KMS-11 (cell line): ENCODE data around the gene AP5S1.
"Not testable (repeated sequence)": the region's sequence is repeated elsewhere in the genome, so short reads cannot be mapped to it uniquely, and the experiment has no call there.

Experiments
- H2AFZ ChIP-seq: fragments of 200-600 bp; sonication (generic); 2 replicates; pipeline ENCODE4 v1.6.1; 2016; ENCODE audit warnings: antibody characterized with exemption, mixed run types, low read depth
- H3K27ac ChIP-seq: fragments of 200-600 bp; sonication (generic); 2 replicates; pipeline ENCODE4 v1.6.1; 2016; ENCODE audit warnings: mild to moderate bottlenecking, mixed run types
- H3K27me3 ChIP-seq: fragments of 200-600 bp; sonication (generic); 2 replicates; pipeline ENCODE4 v1.6.1; 2017; ENCODE audit warnings: mild to moderate bottlenecking, low read depth, mixed run types, moderate library complexity; ENCODE audit not compliant: insufficient read depth
- H3K36me3 ChIP-seq: fragments of 200-600 bp; sonication (generic); 2 replicates; pipeline ENCODE4 v1.6.1; 2017; ENCODE audit warnings: mild to moderate bottlenecking, mixed run types; ENCODE audit not compliant: insufficient read depth
- H3K4me1 ChIP-seq: fragments of 200-600 bp; sonication (generic); 2 replicates; pipeline ENCODE4 v1.6.1; 2016; ENCODE audit warnings: mild to moderate bottlenecking, low read depth, mixed run types; ENCODE audit not compliant: poor library complexity, severe bottlenecking
- H3K4me2 ChIP-seq: fragments of 200-600 bp; sonication (generic); 2 replicates; pipeline ENCODE4 v1.7.0; 2016; ENCODE audit warnings: mild to moderate bottlenecking, mixed run types
- H3K4me3 ChIP-seq: fragments of 200-600 bp; sonication (generic); IDR thresholded peaks from 2 replicates; pipeline ENCODE4 v1.6.1; 2017; ENCODE audit warnings: low read depth, low read length, mixed read lengths; ENCODE audit not compliant: insufficient read depth
- H3K79me2 ChIP-seq: fragments of 200-600 bp; sonication (generic); 2 replicates; pipeline ENCODE4 v1.6.1; 2016; ENCODE audit warnings: low read depth, mixed run types; ENCODE audit not compliant: insufficient read depth
- H3K9ac ChIP-seq: fragments of 200-600 bp; sonication (generic); 2 replicates; pipeline ENCODE4 v1.6.1; 2016; ENCODE audit warnings: mild to moderate bottlenecking, mixed run types
- H4K20me1 ChIP-seq: fragments of 200-600 bp; sonication (generic); 2 replicates; pipeline ENCODE4 v1.6.1; 2016; ENCODE audit warnings: mild to moderate bottlenecking, mixed run types; ENCODE audit not compliant: insufficient read depth
- TF ChIP-seq, protein P1 (sequence below): fragments of 200-600 bp; sonication (generic); conservative IDR thresholded peaks from 2 replicates; pipeline ENCODE4 v1.6.1; 2017; ENCODE audit warnings: low read depth, mild to moderate bottlenecking, antibody characterized with exemption, low read length, moderate library complexity, mixed read lengths

Gene AP5S1

DNA sequence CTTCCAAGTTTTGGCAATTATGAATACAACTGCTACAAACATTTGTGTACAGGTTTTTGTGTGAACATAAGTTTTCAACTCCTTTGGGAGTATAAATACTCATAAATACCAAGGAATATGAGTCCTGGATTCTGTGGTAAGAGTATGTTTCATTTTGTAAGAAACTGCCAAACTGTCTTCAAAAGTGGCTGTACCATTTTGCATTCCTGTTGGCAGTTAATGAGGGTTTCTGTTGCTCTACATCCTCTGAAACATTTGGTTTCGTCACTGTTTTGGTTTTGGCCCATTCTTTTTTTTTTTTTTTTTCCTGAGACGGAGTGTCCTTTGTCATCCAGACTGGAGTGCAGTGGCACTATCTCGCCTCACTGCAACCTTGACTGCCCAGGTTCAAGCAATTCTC is 8.5 kb downstream of the AP5S1 start:
- H3K4me2 ChIP-seq: no peak overlapping the region
- TF ChIP-seq, protein P1, sequence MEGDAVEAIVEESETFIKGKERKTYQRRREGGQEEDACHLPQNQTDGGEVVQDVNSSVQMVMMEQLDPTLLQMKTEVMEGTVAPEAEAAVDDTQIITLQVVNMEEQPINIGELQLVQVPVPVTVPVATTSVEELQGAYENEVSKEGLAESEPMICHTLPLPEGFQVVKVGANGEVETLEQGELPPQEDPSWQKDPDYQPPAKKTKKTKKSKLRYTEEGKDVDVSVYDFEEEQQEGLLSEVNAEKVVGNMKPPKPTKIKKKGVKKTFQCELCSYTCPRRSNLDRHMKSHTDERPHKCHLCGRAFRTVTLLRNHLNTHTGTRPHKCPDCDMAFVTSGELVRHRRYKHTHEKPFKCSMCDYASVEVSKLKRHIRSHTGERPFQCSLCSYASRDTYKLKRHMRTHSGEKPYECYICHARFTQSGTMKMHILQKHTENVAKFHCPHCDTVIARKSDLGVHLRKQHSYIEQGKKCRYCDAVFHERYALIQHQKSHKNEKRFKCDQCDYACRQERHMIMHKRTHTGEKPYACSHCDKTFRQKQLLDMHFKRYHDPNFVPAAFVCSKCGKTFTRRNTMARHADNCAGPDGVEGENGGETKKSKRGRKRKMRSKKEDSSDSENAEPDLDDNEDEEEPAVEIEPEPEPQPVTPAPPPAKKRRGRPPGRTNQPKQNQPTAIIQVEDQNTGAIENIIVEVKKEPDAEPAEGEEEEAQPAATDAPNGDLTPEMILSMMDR: no peak
- H3K4me1 ChIP-seq: no peaks in the 10 kb centered on the region
- H4K20me1 ChIP-seq: no peaks in the 10 kb centered on the region
- no peak overlapping the region for H3K9ac ChIP-seq
- no peak overlapping the region for H2AFZ ChIP-seq
- H3K27me3 ChIP-seq: no peaks in the 10 kb centered on the region
- H3K79me2 ChIP-seq: no peaks in the 10 kb centered on the region
- no peak overlapping the region for H3K27ac ChIP-seq
- no peaks in the 10 kb centered on the region for H3K36me3 ChIP-seq
- no peak overlapping the region for H3K4me3 ChIP-seq

DNA sequence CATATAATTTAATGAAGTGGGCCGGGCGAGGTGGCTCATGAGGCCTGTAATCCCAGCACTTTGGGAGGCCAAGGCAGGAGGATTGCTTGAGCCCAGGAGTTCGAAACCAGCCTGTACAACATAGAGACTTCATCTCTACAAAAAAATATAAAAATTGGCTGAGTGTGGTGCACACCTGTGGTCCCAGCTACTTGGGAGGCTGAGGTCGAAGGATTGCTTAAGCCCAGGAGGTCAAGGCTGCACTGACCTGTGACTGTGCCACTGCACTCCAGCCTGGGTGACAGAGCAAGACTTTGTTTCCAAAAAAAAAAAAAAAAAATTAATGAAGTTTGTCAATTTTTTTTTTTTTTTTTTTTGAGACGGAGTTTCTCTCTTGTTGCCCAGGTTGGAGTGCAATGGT is 9.5 kb downstream of the AP5S1 start:
- not testable (repeated sequence) for H3K4me1 ChIP-seq, H3K4me3 ChIP-seq, H4K20me1 ChIP-seq

DNA sequence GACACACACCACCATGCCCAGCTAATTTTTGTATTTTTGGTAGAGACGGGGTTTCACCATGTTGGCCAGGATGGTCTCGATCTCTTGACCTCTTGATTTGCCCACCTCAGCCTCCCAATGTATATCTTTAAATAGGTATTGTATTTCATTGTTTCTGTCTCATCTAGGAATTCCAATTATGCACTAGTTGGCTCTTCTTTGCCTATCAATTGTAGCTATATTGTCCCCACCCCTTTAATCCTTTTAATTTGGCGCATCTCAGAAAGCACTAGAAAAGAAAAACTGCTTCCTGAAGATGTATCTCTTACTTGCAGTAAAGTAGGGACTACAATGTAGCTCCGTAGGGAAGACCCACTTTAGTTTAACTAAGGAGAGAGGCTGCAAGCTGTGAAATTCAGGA is 15.8 kb downstream of the AP5S1 start:
- no peaks in the 10 kb centered on the region for H4K20me1 ChIP-seq
- no peak overlapping the region for H2AFZ ChIP-seq
- H3K4me3 ChIP-seq: no peak overlapping the region
- H3K36me3 ChIP-seq: no peaks in the 10 kb centered on the region
- no peak overlapping the region for H3K4me2 ChIP-seq
- H3K4me1 ChIP-seq: no peaks in the 10 kb centered on the region
- no peaks in the 10 kb centered on the region for H3K27me3 ChIP-seq
- no peak overlapping the region for H3K9ac ChIP-seq
- no peaks in the 10 kb centered on the region for H3K79me2 ChIP-seq
- no peak overlapping the region for H3K27ac ChIP-seq
- TF ChIP-seq, protein P1: no peak

More for the DNA sequence above, 9.5 kb downstream of the AP5S1 start:
- H3K36me3 ChIP-seq, H3K4me2 ChIP-seq, H3K79me2 ChIP-seq, H3K9ac ChIP-seq, H2AFZ ChIP-seq, H3K27me3 ChIP-seq, H3K27ac ChIP-seq: not testable (repeated sequence)

DNA sequence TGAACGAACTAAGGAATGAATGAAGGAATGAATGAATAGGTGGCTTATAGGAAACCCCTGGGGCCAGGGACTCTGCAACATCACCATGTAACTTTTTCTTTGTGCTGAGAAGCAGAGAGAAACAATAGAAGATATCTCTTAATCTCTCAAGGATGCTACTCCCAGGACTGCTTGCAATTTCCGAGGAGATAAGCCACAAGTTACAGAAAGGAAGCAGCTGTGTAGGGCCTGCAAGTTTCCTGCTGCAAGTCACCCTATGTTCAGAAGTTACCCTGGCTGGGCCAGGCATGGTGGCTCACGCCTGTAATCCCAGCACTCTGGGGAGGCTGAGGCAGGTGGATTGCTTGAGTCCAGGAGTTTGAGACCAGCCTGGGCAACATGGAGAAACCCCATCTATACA is 19.0 kb downstream of the AP5S1 start:
- H3K4me2 ChIP-seq: no peak overlapping the region
- H3K27me3 ChIP-seq: no peaks in the 10 kb centered on the region
- no peak overlapping the region for H3K9ac ChIP-seq
- H3K27ac ChIP-seq: no peak overlapping the region
- no peak overlapping the region for H3K4me3 ChIP-seq
- no peaks in the 10 kb centered on the region for H4K20me1 ChIP-seq
- peaks cover 1% of the 10 kb centered on the region for H3K4me1 ChIP-seq
- no peaks in the 10 kb centered on the region for H3K36me3 ChIP-seq
- TF ChIP-seq, protein P1: no peak
- H2AFZ ChIP-seq: no peak overlapping the region
- no peaks in the 10 kb centered on the region for H3K79me2 ChIP-seq

DNA sequence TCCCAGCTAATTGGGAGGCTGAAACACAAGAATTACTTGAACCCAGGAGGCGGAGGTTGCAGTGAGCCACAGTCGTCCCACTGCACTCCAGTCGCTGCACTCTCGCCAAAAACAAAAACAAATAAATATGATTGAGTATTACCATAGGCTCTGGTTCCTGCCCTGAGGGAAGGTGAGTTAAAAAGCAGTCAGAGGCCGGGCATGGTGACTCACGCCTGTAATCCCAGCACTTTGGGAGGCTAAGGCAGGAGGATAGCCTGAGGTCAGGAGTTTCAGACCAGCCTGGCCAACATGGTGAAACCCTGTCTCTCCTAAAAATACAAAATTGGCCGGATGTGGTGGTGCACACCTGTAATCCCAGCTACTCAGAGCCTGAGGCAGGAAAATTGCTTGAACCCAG is 19.9 kb downstream of the AP5S1 start:
- not testable (repeated sequence) for H2AFZ ChIP-seq, H3K79me2 ChIP-seq, H3K4me1 ChIP-seq, H3K4me2 ChIP-seq, H3K4me3 ChIP-seq, H3K27me3 ChIP-seq, H3K9ac ChIP-seq, H3K27ac ChIP-seq, H3K36me3 ChIP-seq, H4K20me1 ChIP-seq
